K562 (cell line): Measurements from ENCODE around the gene HEG1. TPM values are rescaled to one million over a fixed set of nuclear protein-coding genes. Genes with fewer than 3 reads are reported as not detected.

Experiments used
- ATAC-seq: fragments of 200-7000 bp; cut with Tn5 transposase; 3 replicates; pipeline ENCODE4 v1.9.1; 2020; ENCODE audit warnings: moderate library complexity
- BruUV-seq: library from RNA; stranded (reverse); fragments of 400-500 nt; replicated peaks from 2 replicates; lab custom pipeline; 2021; lab: Mats Ljungman, UMichigan
- CTCF ChIA-PET: fragments of 300-600 bp; formaldehyde crosslinking; extraction: SDS; loops from one replicate; lab custom pipeline; 2021; ENCODE audit warnings: low intra/inter-chr PET ratio; lab: Yijun Ruan, JAX
- POLR2A ChIA-PET: fragments of 300-600, 350-650 bp; sonication (Branson Sonifier 250); formaldehyde crosslinking; extraction: SDS; loops from one replicate; lab custom pipeline; 2021; ENCODE audit warnings: antibody characterized with exemption, inconsistent platforms; lab: Yijun Ruan, JAX
- DNase-seq, 4 experiments: peaks; one replicate each; pipeline versions ENCODE4 v3.0.0 to v3.0.0-alpha.2; 2011 to 2018; ENCODE audit warnings: low spot score in 3 of 4, mixed read lengths in 3 of 4; ENCODE audit errors: extremely low read depth in 1 of 4
- FAIRE-seq: peaks from 2 replicates; lab custom pipeline; 2011; peaks lifted over from hg19 to GRCh38; lab: Jason Lieb, UNC
- H2AFZ ChIP-seq: 2 replicates; pipeline ENCODE4 v1.6.0; 2011; ENCODE audit warnings: low read depth, low read length, control low read depth, inconsistent platforms
- H3K27ac ChIP-seq: fragments of 200-600 bp; 3 replicates; pipeline ENCODE4 v1.8.0; 2011; ENCODE audit warnings: low read depth, mild to moderate bottlenecking, control low read depth, inconsistent platforms, low read length, moderate library complexity, mixed read lengths; ENCODE audit errors: extremely low read depth
- H3K27me3 ChIP-seq, 2 experiments: fragments of 300-600 bp in 1 of 2; 2 replicates in 1 of 2; 3 replicates in 1 of 2; pipeline versions ENCODE4 v1.6.0 to v1.8.0; 2011; ENCODE audit warnings: inconsistent platforms in 2 of 2, low read length in 2 of 2, mild to moderate bottlenecking in 1 of 2, mixed read lengths in 1 of 2, moderate library complexity in 1 of 2; ENCODE audit not compliant: control insufficient read depth in 2 of 2, insufficient read depth in 2 of 2
- H3K36me3 ChIP-seq: fragments of 300-600 bp; 3 replicates; pipeline ENCODE4 v1.8.0; 2011; ENCODE audit warnings: mild to moderate bottlenecking, low read length, inconsistent platforms; ENCODE audit not compliant: control insufficient read depth, insufficient read depth
- H3K4me1 ChIP-seq, 2 experiments: fragments of 200-600 bp in 1 of 2; replicated peaks in 1 of 2; 2 replicates in 1 of 2; 3 replicates in 1 of 2; pipeline versions ENCODE4 v1.5.1 to v1.8.0; 2011; ENCODE audit warnings: inconsistent platforms in 2 of 2, low read length in 2 of 2, mild to moderate bottlenecking in 1 of 2, mixed read lengths in 1 of 2, moderate library complexity in 1 of 2; ENCODE audit not compliant: control insufficient read depth in 2 of 2, insufficient read depth in 2 of 2
- H3K4me2 ChIP-seq: 2 replicates; pipeline ENCODE4 v1.6.1; 2011; ENCODE audit warnings: low read length, control low read depth, inconsistent platforms, mixed read lengths; ENCODE audit not compliant: insufficient read depth
- H3K4me3 ChIP-seq: fragments of 200-600 bp; sonication (generic), shearing (Covaris generic); 2 replicates; pipeline ENCODE4 v1.5.1; 2016; ENCODE audit warnings: control low read depth, inconsistent platforms
- H3K79me2 ChIP-seq: fragments of 200-600 bp; 3 replicates; pipeline ENCODE4 v1.8.0; 2011; ENCODE audit warnings: low read length, inconsistent platforms; ENCODE audit not compliant: control insufficient read depth, insufficient read depth
- H3K9ac ChIP-seq, 2 experiments: 2 replicates each; pipeline versions ENCODE4 v1.6.0 to v1.6.1; 2011; ENCODE audit warnings: low read depth in 2 of 2, low read length in 2 of 2, control low read depth in 1 of 2, inconsistent platforms in 1 of 2, mild to moderate bottlenecking in 1 of 2, mixed read lengths in 1 of 2; ENCODE audit not compliant: insufficient read depth in 1 of 2
- H3K9me1 ChIP-seq: one replicate; pipeline ENCODE4 v1.6.0; 2011; ENCODE audit warnings: inconsistent platforms, mild to moderate bottlenecking, low read length, moderate library complexity; ENCODE audit not compliant: control insufficient read depth, insufficient read depth
- H3K9me3 ChIP-seq: replicated peaks from 2 replicates; pipeline ENCODE4 v1.5.1; 2011; ENCODE audit warnings: low read depth, low read length, inconsistent platforms; ENCODE audit not compliant: control insufficient read depth, insufficient read depth
- H4K20me1 ChIP-seq: replicated peaks from 2 replicates; pipeline ENCODE4 v1.6.1; 2011; ENCODE audit warnings: low read length, inconsistent platforms, mixed read lengths; ENCODE audit not compliant: control insufficient read depth, insufficient read depth
- CTCF ChIP-seq, 3 experiments: IDR thresholded peaks in 2 of 3; conservative IDR thresholded peaks in 1 of 3; 2 replicates each; pipeline ENCODE4 v1.5.1; 2011 to 2012; ENCODE audit warnings: low read length in 3 of 3, mild to moderate bottlenecking in 3 of 3, control low read depth in 2 of 3, improper control_type of control experiment in 1 of 3, inconsistent platforms in 1 of 3, low read depth in 1 of 3, mixed read lengths in 1 of 3, moderate library complexity in 1 of 3; ENCODE audit not compliant: insufficient read depth in 2 of 3
- HMG20A ChIP-seq: fragments of 450-650 bp; formaldehyde crosslinking; conservative IDR thresholded peaks from 2 replicates; pipeline ENCODE4 v1.4.0; 2020; ENCODE audit warnings: mild to moderate bottlenecking, mixed read lengths
- RAD21 ChIP-seq, 2 experiments: fragments of 250-450 bp in 1 of 2; fragments of 450-650 bp in 1 of 2; sonication (Bioruptor Pico) in 1 of 2; formaldehyde crosslinking in 1 of 2; IDR thresholded peaks in 1 of 2; conservative IDR thresholded peaks in 1 of 2; 2 replicates each; pipeline versions ENCODE4 v1.4.0 to v1.8.0; 2020 to 2022; ENCODE audit warnings: mild to moderate bottlenecking in 2 of 2, moderate library complexity in 1 of 2
- SMC3 ChIP-seq: conservative IDR thresholded peaks from 2 replicates; pipeline ENCODE4 v1.6.1; 2011; ENCODE audit warnings: low read depth, low read length, improper control_type of control experiment; ENCODE audit not compliant: insufficient read depth
- TRIM28 ChIP-seq: fragments of 450-650 bp; IDR thresholded peaks from 2 replicates; pipeline ENCODE4 v1.6.1; 2017
- ZNF655 ChIP-seq: fragments of 250-450 bp; sonication (Bioruptor Pico); IDR thresholded peaks from 2 replicates; pipeline ENCODE4 v1.5.0; 2021
- WGBS: fragments of 100-300 bp; shearing (Covaris generic); methylation state at CpG from one replicate; pipeline ENCODE4 v1.1.6; 2016; ENCODE audit warnings: low coverage, mixed read lengths; ENCODE audit not compliant: insufficient coverage; ENCODE audit errors: missing lambda C conversion rate; 5-methylcytosine and 5-hydroxymethylcytosine counted together
- in situ Hi-C: fragments of 300-500 bp; cut with MboI; formaldehyde crosslinking; loops from 4 replicates; pipeline ENCODE4 v1.15.0; 2018; ENCODE audit warnings: inconsistent platforms, mixed read lengths
- intact Hi-C: fragments of 100-400 bp; cut with micrococcal nuclease; formaldehyde crosslinking; loops from 2 replicates; pipeline ENCODE4 v1.14.2; 2022
- polyA plus RNA-seq, 8 experiments: library from polyadenylated mRNA; depleted of rRNA in 4 of 8; stranded (reverse) in 5 of 8; unstranded in 3 of 8; fragments of >200 nt; fragmentation: Nextera tagmentation in 2 of 8; fragmentation: Illumina TruSeq in 1 of 8; extraction: Ambion mirVana in 2 of 8; extraction: Trizol in 1 of 8; gene quantifications; 2 replicates each; pipeline versions ENCODE4 v1.2.1 to v1.2.3, GENCODE V29; 2011 to 2014; ENCODE audit warnings: inconsistent platforms in 1 of 8, missing spikeins in 1 of 8
- total RNA-seq, 7 experiments: library from RNA; depleted of rRNA in 6 of 7; stranded (reverse); fragments of >200 nt in 6 of 7; fragmentation: Illumina TruSeq in 2 of 7; extraction: Trizol in 2 of 7; gene quantifications; 2 replicates each; pipeline versions ENCODE4 v1.2.1 to v1.2.3, GENCODE V29; 2011 to 2021; ENCODE audit warnings: low replicate concordance in 1 of 7

The HEG1 gene
- total and polyA plus RNA-seq, 9 of the 15 experiments (the other 6 are each of a cell fraction or from before 2014, with no cell fraction given), result 0.24 TPM; not detected in 8

- no peak for TF ChIP-seq HMG20A (CRISPR knock-in tag)
Observed at GRCh38 chr3:124934577-124934976, 121.2 kb downstream of the HEG1 start, which contains the start of gene MUC13 (continued).

GRCh38 chr3:124928333-124929202 lies 127.2 kb downstream of the HEG1 start:
- H3K79me2 ChIP-seq, result no peaks in the 10 kb centered on the region
- 0% methylated on average over 4 of the region's 4 CpGs for WGBS
- in situ Hi-C loops (loop anchor here (10.0 kb wide), 1 partner anchor 656 kb away; no protein-coding TSS in a partner anchor), intact Hi-C loops (loop anchor here (2.0 to 5.0 kb wide), 3 partner anchors 59 to 654 kb away; no protein-coding TSS in a partner anchor)
- no TSS peak for BruUV-seq
- H3K4me1 ChIP-seq, result no peaks in the 10 kb centered on the region
- no peaks in the 10 kb centered on the region for H3K9me1 ChIP-seq
- peak; percentile 12 to 63 (median 16) for DNase-seq
- no peak overlapping the region for H3K27ac ChIP-seq
- no peak overlapping the region for H3K4me2 ChIP-seq
- ChIA-PET CTCF (interaction anchor here (0.6 to 0.8 kb wide), 3 partner anchors 215 to 657 kb away, joined by 3 to 6 read pairs (median 4); no protein-coding TSS in a partner anchor), POLR2A (no interaction called here)
- peak; percentile 78 for ATAC-seq
- no peak overlapping the region for H3K9ac ChIP-seq
- peak; percentile 81 for FAIRE-seq
- H2AFZ ChIP-seq, result no peak overlapping the region
- no peaks in the 10 kb centered on the region for H4K20me1 ChIP-seq
- no peaks in the 10 kb centered on the region for H3K9me3 ChIP-seq
- no peak overlapping the region for H3K4me3 ChIP-seq
- H3K27me3 ChIP-seq, result no peaks in the 10 kb centered on the region
- no peaks in the 10 kb centered on the region for H3K36me3 ChIP-seq
- peak; percentile 51 to 75 for TF ChIP-seq RAD21 (CRISPR knock-in tag; conservative IDR thresholded peaks at IDR 0.05 in 1 of 2, IDR thresholded peaks at IDR 0.05 in 1 of 2)
- peak; percentile 52; the same call in 1 of the 2 replicates for TF ChIP-seq SMC3
- no peak for TF ChIP-seq TRIM28
- TF ChIP-seq CTCF (IDR thresholded peaks at IDR 0.05 in 2 of 3, conservative IDR thresholded peaks at IDR 0.05 in 1 of 3; ENCODE audit: insufficient read depth in 2 of 3, low read depth in 1 of 3, low read length in 3 of 3), result peak; percentile 42 to 68 (median 56); a peak in 5 of 6 replicates
- no peak for TF ChIP-seq ZNF655 (CRISPR knock-in tag)
